HuH-7 (cell line): ENCODE results near the gene OR5C1.
"Not testable (repeated sequence)": the region's sequence is repeated elsewhere in the genome, so short reads cannot be mapped to it uniquely, and the experiment has no call there.

Experiments
- DNase-seq: peaks from one replicate; pipeline ENCODE4 v3.0.0; 2011; ENCODE audit warnings: low spot score

The OR5C1 gene

GRCh38 chr9:122812736-122813135, 24.0 kb downstream of the OR5C1 start:
- no peak for DNase-seq

- no peak for DNase-seq
Measured at GRCh38 chr9:122814545-122814944, 25.8 kb downstream of the OR5C1 start.

GRCh38 chr9:122815544-122815943, 26.8 kb downstream of the OR5C1 start:
- no peak for DNase-seq

GRCh38 chr9:122816163-122816867, 27.6 kb downstream of the OR5C1 start:
- no peak for DNase-seq

- DNase-seq = no peak
Measured at GRCh38 chr9:122819326-122819725, 30.6 kb downstream of the OR5C1 start.

GRCh38 chr9:122819791-122820489, 31.2 kb downstream of the OR5C1 start:
- no peak for DNase-seq

- no peak for DNase-seq
Measured at GRCh38 chr9:122820490-122820845, 31.7 kb downstream of the OR5C1 start.

GRCh38 chr9:122821278-122821943, 32.7 kb downstream of the OR5C1 start:
- DNase-seq = no peak

- DNase-seq = no peak
Measured at GRCh38 chr9:122822056-122822455, 33.3 kb downstream of the OR5C1 start.

- no peak for DNase-seq
Measured at GRCh38 chr9:122822938-122823337, 34.2 kb downstream of the OR5C1 start.

GRCh38 chr9:122827761-122828093, 39.0 kb downstream of the OR5C1 start:
- no peak for DNase-seq

- DNase-seq = not testable (repeated sequence)
Measured at GRCh38 chr9:122828965-122829284, 40.2 kb downstream of the OR5C1 start.

- no peak for DNase-seq
Measured at GRCh38 chr9:122832194-122832593, 43.5 kb downstream of the OR5C1 start.

GRCh38 chr9:122835313-122835731, 46.6 kb downstream of the OR5C1 start:
- no peak for DNase-seq

- no peak for DNase-seq
Measured at GRCh38 chr9:122837266-122837850, 48.6 kb downstream of the OR5C1 start.

GRCh38 chr9:122838441-122838840, 49.7 kb downstream of the OR5C1 start:
- DNase-seq = not testable (repeated sequence)
